Cortex of kidney (tissue), 1 donor: ENCODE data around the gene MOB3B.
"Not testable (repeated sequence)": the region's sequence is repeated elsewhere in the genome, so short reads cannot be mapped to it uniquely, and the experiment has no call there.

Source experiments
- DNase-seq: peaks from one replicate; lab custom pipeline; 2025; lab: John Stamatoyannopoulos, UW

MOB3B gene

DNA sequence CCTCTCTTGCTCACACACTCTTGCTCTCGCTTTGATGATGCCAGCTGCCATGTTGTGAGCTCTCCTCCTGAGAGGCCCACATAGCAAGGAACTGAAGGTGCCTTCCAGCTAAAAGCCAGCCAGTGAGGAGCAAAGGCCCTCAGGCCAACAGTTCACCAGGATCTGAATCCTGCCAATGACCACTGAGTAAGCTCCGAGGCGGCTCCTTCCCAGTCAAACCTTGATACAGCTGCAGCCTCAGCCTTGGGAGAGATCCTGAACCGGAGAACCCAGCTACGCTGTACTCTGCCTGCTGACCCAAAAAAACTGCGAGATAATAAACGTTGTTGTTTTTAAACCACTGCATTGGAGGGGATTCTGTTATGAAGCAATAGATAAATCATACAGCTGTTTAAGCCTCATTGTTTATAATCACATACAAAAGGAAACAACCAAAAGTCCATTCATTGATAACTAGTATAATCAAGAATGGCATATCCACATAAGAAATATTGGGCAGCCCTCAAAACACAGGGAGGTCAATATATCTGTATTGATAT is 54.5 kb downstream of the MOB3B start:
- DNase-seq = no peak

DNA sequence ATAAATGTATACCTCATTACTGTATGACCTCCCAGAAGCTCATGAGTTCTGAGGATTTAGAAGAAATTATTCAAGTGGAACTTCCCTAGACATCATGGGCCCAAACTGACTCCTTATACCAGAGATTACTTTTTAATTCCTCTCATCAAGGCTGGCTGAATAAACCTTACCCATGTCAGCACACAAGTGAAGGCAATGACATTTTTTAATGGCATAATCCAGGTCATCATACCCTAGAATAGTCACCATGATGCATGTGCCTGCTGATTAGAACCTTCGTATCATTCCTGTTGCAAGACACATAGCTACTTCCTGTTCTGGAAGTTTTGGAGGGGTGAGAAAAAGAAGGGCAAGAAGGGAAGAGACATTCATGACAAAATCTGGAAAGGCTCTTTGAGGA is 55.3 kb downstream of the MOB3B start:
- DNase-seq = no peak

GRCh38 chr9:27473111-27473529 is 56.5 kb downstream of the MOB3B start:
- no peak for DNase-seq

DNA sequence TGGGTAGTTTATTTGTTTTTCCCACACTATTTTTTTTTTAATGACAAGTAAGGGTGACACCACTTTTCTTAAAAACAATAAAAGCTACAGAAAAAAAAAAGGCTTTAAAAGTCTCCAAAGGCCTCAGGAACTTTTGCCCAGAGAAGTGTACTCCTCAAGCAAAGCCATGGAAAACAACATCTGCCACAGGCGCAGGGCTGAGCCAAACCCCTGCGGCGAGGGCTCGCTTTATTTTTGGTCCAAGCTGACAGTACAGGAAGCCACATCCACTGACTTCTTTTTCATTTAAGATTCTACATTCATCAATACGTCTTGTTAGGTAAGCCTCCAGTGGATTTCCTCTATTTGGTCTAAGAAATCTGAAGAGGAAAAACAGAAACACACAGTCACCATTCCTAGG is 57.4 kb downstream of the MOB3B start:
- no peak for DNase-seq

- DNase-seq = no peak
Observed at GRCh38 chr9:27471789-27472188, 57.8 kb downstream of the MOB3B start.

DNA sequence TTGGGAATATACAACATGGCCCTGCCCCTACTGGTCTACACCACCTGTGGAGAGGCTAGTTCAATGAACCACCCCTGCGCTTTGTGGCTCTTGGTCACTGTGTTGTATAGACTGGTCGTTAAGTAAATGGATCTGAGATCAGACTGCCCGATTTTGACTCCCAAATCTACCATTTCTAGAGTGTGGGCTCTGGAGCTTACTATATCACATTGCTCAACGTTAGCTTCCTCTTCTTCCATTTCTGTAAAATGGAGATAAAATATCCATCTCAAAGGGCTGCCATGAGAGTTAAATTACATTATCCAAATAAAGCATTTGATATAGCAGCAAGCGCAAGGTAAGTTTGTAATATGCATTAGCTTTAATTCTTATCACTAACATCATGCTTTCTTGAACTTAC is 58.2 kb downstream of the MOB3B start:
- no peak for DNase-seq

- DNase-seq = no peak
Observed at GRCh38 chr9:27470291-27470856, 59.2 kb downstream of the MOB3B start.

DNA sequence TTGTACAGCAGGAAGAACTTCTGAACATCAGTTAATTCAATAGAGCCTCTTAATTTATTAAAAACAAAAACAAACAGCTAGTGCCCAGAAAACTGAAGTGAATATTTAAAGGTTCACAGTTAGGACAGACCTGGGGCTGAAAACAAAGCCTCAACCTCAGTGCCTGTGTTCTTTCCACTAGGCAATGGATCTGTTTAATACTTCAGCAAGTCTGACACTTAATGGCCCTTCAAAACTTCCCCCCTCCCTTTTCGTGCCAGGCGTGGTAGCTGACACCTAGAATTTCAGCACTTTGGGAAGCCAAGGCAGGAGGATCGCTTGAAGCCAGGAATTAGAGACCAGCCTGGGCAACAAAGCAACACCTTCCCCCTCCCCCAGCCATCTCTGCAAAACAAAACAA is 60.1 kb downstream of the MOB3B start:
- no peak for DNase-seq

GRCh38 chr9:27468462-27469110 is 61.0 kb downstream of the MOB3B start:
- no peak for DNase-seq

DNA sequence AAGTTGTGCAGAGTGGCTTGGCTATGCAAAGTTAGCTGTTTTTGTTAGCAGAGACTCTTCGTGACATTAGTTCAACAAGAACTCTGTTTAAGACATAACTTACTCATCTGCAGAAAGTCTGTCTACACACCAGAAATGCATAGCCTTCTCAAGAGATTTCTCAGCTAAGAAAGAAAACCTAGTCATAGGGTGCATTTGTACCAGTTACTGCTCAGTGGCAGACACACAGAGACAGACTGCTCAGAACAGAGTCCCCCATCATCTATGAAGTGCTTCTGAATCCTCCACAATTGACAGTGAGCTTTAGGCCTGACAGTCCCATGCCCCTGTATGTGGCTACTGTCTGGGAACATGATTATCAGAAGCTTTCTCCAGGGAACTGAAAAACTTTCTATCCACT is 61.6 kb downstream of the MOB3B start:
- DNase-seq = no peak

DNA sequence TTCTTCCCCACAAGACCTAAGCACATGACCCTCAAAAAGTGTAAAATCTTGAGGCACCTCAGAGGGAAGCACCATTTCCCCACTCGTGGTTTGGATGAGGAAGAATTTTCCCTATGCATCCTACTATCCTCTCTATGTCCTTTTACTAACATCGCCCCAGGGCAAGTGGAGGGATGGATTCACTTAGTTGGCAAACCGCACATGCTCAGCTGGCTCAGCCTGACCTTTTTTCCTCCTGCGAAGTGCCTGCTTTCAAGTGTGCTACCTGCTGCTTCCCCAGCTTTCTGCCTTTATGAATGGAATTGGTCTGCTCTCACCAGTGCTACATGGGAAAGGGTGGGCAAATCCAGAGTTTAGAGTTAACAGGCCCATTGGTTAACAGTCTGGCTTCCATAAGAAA is 62.1 kb downstream of the MOB3B start:
- DNase-seq = no peak

DNA sequence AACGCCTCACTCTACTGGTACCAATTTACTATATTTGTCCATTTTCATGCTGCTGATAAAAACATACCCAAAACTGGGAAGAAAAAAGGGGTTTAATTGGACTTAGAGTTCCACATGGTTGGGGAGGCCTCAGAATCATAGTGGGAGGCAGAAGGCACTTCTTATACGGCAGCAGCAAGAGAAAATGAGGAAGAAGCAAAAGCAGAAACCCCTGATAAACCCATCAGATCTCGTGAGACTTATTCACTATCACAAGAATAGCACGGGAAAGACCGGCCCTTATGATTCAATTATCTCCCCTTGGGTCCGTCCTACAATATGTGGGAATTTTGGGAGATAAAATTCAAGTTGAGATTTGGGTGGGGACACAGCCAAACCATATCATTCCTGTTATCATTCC is 63.1 kb downstream of the MOB3B start:
- not testable (repeated sequence) for DNase-seq

GRCh38 chr9:27464950-27465349 is 64.7 kb downstream of the MOB3B start:
- DNase-seq = not testable (repeated sequence)

DNA sequence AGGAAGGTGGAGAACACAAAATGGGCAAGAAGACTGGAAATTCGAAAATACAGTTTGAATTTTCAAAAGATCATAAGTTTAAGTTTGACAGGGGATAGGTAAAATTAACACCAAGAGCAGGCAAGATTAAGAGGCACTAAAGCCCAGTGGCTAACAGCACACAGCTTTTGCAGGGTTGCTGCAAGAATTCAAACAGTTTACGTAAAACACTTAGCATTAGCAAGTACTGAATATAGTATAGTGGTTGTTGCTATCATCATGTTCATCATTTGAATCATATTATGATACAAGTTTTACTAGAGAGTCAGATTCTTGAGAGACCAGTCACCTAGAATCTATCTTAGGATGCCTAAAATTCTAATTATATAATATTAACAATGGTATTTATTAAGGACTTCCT is 66.8 kb downstream of the MOB3B start:
- DNase-seq = no peak

GRCh38 chr9:27462434-27462833 is 67.2 kb downstream of the MOB3B start:
- DNase-seq = no peak

DNA sequence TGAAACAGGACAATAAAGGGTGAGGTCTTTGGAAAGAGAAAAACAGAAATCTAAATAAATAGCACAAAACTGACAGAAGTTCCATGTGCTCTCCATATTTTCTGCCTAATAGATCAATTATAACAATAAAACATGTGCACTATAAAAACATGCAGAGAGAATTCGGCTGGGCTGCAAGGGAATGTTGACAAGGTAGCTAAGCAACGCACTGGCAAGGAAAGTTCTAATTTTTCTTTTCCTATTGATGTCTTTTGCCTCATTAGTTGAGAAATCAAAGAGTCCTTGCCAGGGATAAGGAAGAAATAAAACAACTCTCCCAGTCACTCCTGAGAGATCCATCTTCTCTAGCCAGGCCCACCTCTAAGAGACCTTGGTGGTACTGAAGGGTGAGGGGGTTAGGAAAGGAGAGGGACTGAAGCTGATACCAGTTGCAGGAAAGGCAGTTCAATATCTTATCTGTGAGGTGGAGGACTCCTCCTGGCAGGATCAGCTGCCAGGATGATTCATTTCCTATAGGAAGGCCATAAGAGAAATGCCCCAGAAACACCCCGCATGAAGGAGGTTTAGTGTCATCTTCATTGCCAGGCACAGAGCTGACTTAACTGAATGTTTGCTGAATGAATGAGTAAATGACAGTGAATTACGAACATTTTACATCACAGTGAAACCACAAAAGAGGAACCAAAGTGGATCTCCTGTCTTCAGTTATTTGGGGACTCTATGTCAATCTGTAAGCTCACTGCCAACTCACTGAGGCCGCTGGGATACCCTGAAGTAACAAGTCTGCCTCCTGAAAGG is 69.2 kb downstream of the MOB3B start:
- no peak for DNase-seq

DNA sequence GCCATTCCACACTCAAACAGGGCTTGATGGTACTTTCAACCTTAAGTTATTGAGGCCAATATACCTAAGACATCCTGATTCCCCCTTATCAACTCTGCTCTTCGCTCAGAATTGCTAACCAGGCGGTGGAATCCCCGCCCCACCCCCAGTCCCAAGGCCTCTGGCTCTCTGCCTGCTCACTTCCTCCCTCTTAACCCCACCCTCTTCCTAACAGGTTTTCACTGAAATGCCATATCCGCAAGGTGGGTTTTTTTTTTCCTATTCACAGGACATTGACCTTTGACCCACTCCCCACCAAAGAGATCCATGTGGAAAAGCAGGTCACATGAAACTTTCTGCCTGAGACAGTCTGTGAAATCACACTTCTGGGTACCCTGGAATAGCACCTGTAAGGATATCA is 72.2 kb downstream of the MOB3B start:
- no peak for DNase-seq

DNA sequence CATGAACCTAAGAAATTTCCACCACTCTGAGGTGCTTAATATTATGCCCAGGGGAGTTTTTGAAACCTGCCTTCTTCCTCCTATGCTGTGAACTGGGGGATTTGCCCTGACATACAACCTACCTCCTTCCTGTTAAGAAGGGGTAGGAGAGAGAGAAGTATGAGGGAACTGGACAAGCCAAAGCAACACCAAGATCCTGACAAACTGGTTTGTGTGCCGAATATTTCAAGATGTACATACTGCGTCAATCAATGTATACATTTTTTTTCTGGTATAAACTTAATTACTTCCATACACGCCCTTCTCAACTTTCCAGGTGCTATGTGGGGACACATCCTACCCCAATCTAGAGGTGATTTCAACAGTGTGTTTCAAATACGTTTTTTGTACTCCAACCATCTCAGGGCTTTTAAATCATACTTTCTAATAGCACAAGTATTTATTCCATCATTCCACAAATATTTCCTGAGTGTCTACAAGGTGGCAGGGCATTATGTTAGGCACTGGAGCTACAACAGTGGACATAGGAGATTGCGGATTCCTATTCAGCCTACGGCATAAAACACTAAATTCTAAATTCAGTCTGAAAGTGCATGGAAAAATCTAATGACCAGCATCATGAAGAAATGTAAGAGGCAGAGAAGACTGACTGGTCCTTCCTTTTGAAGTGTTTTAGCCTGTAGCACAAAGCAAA is 75.6 kb downstream of the MOB3B start:
- no peak for DNase-seq

- DNase-seq = no peak
Observed at GRCh38 chr9:27451207-27451797, 78.3 kb downstream of the MOB3B start.

DNA sequence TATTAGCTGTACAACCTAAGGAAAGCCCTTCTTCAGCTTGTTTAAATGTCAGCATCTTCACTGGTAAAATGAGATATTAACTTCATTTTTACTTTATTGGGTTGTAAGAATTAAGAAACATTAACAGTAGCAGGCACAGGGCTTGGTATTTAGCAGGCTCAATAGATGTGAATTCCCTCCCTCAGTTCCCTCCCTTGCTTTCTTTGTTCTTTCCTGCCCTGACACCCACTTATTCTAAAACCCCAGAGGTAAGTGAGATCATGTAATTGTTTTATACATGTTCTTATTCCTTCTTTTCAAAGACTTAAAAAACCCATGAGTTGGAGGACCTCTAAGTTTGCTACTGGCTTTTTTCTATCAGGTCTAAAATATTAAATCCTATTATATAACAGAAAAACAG is 78.9 kb downstream of the MOB3B start:
- no peak for DNase-seq

GRCh38 chr9:27448356-27448755 is 81.3 kb downstream of the MOB3B start:
- DNase-seq = not testable (repeated sequence)

- DNase-seq = no peak
Observed at GRCh38 chr9:27447031-27447683, 82.5 kb downstream of the MOB3B start.
